Right cardiac atrium (tissue), 5 donors: ENCODE results near the gene AGAP3. TPM values are rescaled to one million over a fixed set of nuclear protein-coding genes. Genes with fewer than 3 reads are reported as not detected.

ENCODE experiments used
- ATAC-seq, 2 donors: fragments of 200-7000 bp; cut with Tn5 transposase; one replicate each; pipeline versions ENCODE4 v1.8.0 to v1.9.1; 2020; ENCODE audit warnings: moderate library complexity in 2 of 2, mild to moderate bottlenecking in 1 of 2
- DNase-seq, 3 donors: peaks; one replicate each; pipeline ENCODE4 v3.0.0-alpha.2; 2020
- H3K27ac ChIP-seq: one replicate; pipeline ENCODE4 v1.5.1; 2013; ENCODE audit warnings: mild to moderate bottlenecking, low read length, control low read depth, moderate library complexity
- H3K27me3 ChIP-seq: one replicate; pipeline ENCODE4 v1.6.1; 2013; ENCODE audit not compliant: control insufficient read depth, insufficient read depth
- H3K4me1 ChIP-seq: one replicate; pipeline ENCODE4 v1.6.1; 2013; ENCODE audit warnings: low read length; ENCODE audit not compliant: control insufficient read depth, insufficient read depth
- H3K4me3 ChIP-seq: one replicate; pipeline ENCODE4 v1.5.1; 2013; ENCODE audit warnings: low read length, control low read depth
- H3K9me3 ChIP-seq: one replicate; pipeline ENCODE4 v1.6.1; 2013; ENCODE audit warnings: low read length; ENCODE audit not compliant: control insufficient read depth
- WGBS: extraction: QIAGEN DNeasy Blood & Tissue Kit; methylation state at CpG from one replicate; pipeline ENCODE4 v1.1.7; 2013; 5-methylcytosine and 5-hydroxymethylcytosine counted together
- intact Hi-C, 4 donors: fragments of 100-400 bp; cut with DNase I; formaldehyde crosslinking; loops; one replicate each; pipeline versions ENCODE4 v1.11.0 to v1.14.0; 2022 to 2023
- polyA plus RNA-seq: library from polyadenylated mRNA; stranded (reverse); fragments of 200-250 nt; gene quantifications from one replicate; pipeline ENCODE4 v1.2.3, GENCODE V29; 2013
- total RNA-seq, 4 donors: library from RNA; stranded (reverse); fragmentation: NEBNext Ultra II Directional; extraction: Animal tissue kit (Norgen Biotek cat#: 25700); gene quantifications; one replicate each; pipeline ENCODE4 v1.2.1, GENCODE V29; 2021
- donor health status: healthy with polysubstance abuse.
- donor health status: DM: no; HTN: yes; CAD: no.
- donor health status: DM: no; HTN: no; CAD: no.
- donor health status: DM: no; HTN: yes; CAD: no; lungs with severe emphysema.
- donor health status: DM: yes; HTN: yes; CAD: no.

AGAP3 gene
- total and polyA plus RNA-seq, 5 donors: 58.3 to 78.8 (median 64.8) TPM

- 76% methylated on average over 30 of the region's 30 CpGs for WGBS
- no peak for ATAC-seq
- Histone ChIP-seq H3K27ac (no peak overlapping the region), H3K9me3 (no peaks in the 10 kb centered on the region), H3K4me1 (no peaks in the 10 kb centered on the region), H3K27me3 (no peaks in the 10 kb centered on the region), H3K4me3 (no peak overlapping the region)
- peak in 1 of 3 donors; percentile 40 for DNase-seq
- intact Hi-C loops: loop anchor here in 2 of 4 donors (2.0 to 10.0 kb wide), 2 partner anchors 183 kb away; no protein-coding TSS in a partner anchor
Observed at GRCh38 chr7:151121380-151122170, 35.3 kb downstream of the AGAP3 start.

- Histone ChIP-seq H3K27ac (no peak overlapping the region), H3K4me3 (no peak overlapping the region), H3K4me1 (no peaks in the 10 kb centered on the region), H3K9me3 (no peaks in the 10 kb centered on the region), H3K27me3 (no peaks in the 10 kb centered on the region)
- DNase-seq: peak in 1 of 3 donors; percentile 69
- ATAC-seq: no peak
- 87% methylated on average over 24 of the region's 24 CpGs for WGBS
- intact Hi-C loops: loop anchor here in 2 of 4 donors (2.0 to 10.0 kb wide), 2 partner anchors 183 kb away; no protein-coding TSS in a partner anchor
Observed at GRCh38 chr7:151122276-151122675, 36.0 kb downstream of the AGAP3 start.

GRCh38 chr7:151122796-151123157 lies 36.5 kb downstream of the AGAP3 start:
- ATAC-seq: no peak
- Histone ChIP-seq H3K4me1 (no peaks in the 10 kb centered on the region), H3K4me3 (no peak overlapping the region), H3K9me3 (no peaks in the 10 kb centered on the region), H3K27me3 (no peaks in the 10 kb centered on the region), H3K27ac (no peak overlapping the region)
- intact Hi-C loops: loop anchor here in 2 of 4 donors (2.0 to 10.0 kb wide), 2 partner anchors 182 kb away; no protein-coding TSS in a partner anchor
- peak in 1 of 3 donors; percentile 52 for DNase-seq
- WGBS: 90% methylated on average over 29 of the region's 29 CpGs

GRCh38 chr7:151123158-151123821 lies 37.0 kb downstream of the AGAP3 start:
- intact Hi-C loops: loop anchor here in 2 of 4 donors (2.0 to 10.0 kb wide), 2 partner anchors 182 kb away; no protein-coding TSS in a partner anchor
- DNase-seq: peak in 2 of 3 donors; percentile 56 to 58
- no peaks in the 10 kb centered on the region for H3K27me3 ChIP-seq
- H3K9me3 ChIP-seq: no peaks in the 10 kb centered on the region
- no peaks in the 10 kb centered on the region for H3K4me1 ChIP-seq
- H3K4me3 ChIP-seq: no peak overlapping the region
- WGBS: 90% methylated on average over 50 of the region's 50 CpGs
- H3K27ac ChIP-seq: no peak overlapping the region
- no peak for ATAC-seq

- 47% methylated on average over 24 of the region's 24 CpGs for WGBS
- no peaks in the 10 kb centered on the region for H3K27me3 ChIP-seq
- ATAC-seq (peak; percentile 69 to 75), DNase-seq (peak; percentile 85 to 90 (median 86))
- no peak overlapping the region for H3K27ac ChIP-seq
- no peak overlapping the region for H3K4me3 ChIP-seq
- intact Hi-C loops: loop anchor here in 3 of 4 donors (1.0 to 10.0 kb wide), 4 partner anchors 48 to 181 kb away; no protein-coding TSS in a partner anchor
- H3K9me3 ChIP-seq: no peaks in the 10 kb centered on the region
- no peaks in the 10 kb centered on the region for H3K4me1 ChIP-seq
Observed at GRCh38 chr7:151123822-151124464, 37.7 kb downstream of the AGAP3 start.

DNA sequence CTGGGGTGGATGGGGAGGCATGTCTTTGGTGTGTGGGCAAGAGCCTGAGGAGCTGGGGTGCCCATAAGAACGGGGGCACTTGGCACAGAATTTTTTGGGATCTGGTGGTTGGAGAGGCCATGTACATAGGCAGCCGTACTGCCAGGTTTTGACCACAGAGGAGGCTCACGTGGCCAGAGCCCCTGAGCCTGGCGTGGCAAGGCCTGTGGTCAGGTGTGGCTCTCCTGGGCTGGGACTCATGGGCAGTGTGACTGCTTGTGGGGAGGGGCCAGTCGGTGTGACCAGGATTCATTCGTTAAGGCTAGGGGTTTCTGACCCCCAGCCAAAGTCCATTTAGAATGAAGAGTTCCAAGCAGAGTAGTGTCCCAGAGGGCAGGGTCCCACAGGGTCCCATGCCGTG lies 38.2 kb downstream of the AGAP3 start:
- peak in 1 of 3 donors; percentile 41 for DNase-seq

DNA sequence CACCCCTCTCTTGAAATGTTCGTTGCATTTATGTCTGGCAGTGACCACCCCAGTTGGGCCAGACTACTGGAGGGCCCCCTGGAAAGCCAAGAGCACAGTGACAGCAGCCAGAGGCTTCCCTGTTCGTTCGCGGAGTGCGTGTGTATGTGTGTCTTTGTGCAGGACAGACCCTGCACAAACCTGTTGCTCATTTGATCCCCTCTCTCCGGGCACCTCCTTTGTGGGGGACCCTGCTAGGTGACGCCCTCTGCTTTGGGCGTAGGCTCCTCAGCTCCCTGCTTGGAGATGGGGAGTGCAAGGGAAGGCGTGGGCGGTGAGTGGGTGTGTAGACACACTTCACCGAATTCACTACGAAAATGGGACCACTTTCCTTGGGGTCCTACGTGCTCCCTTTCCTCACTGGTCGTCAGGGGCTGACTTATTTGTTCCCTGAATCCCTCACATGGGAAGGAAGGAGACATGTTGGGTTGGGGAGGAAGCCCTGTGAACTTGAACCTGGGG lies 38.7 kb downstream of the AGAP3 start:
- intact Hi-C loops: loop anchor here (1.0 to 10.0 kb wide), 4 partner anchors 47 to 180 kb away; no protein-coding TSS in a partner anchor
- H3K9me3 ChIP-seq: no peaks in the 10 kb centered on the region
- DNase-seq (peak in 2 of 3 donors; percentile 39 to 45), ATAC-seq (no peak)
- no peak overlapping the region for H3K27ac ChIP-seq
- WGBS: 82% methylated on average over 14 of the region's 14 CpGs
- no peaks in the 10 kb centered on the region for H3K27me3 ChIP-seq
- H3K4me3 ChIP-seq: no peak overlapping the region
- H3K4me1 ChIP-seq: no peaks in the 10 kb centered on the region

More for the DNA sequence above, 38.2 kb downstream of the AGAP3 start:
- Histone ChIP-seq H3K27ac (no peak overlapping the region), H3K4me3 (no peak overlapping the region), H3K27me3 (no peaks in the 10 kb centered on the region), H3K9me3 (no peaks in the 10 kb centered on the region), H3K4me1 (no peaks in the 10 kb centered on the region)
- intact Hi-C loops: loop anchor here in 3 of 4 donors (1.0 to 10.0 kb wide), 3 partner anchors 48 to 180 kb away; no protein-coding TSS in a partner anchor
- 89% methylated on average over 7 of the region's 7 CpGs for WGBS
- ATAC-seq: no peak

- Histone ChIP-seq H3K9me3 (no peaks in the 10 kb centered on the region), H3K27me3 (no peaks in the 10 kb centered on the region), H3K4me3 (peak overlapping the region; percentile 47), H3K27ac (no peak overlapping the region), H3K4me1 (no peaks in the 10 kb centered on the region)
- 7% methylated on average over 22 of the region's 22 CpGs for WGBS
- peak; percentile 46 to 49 for ATAC-seq
- peak; percentile 61 to 86 (median 82) for DNase-seq
- intact Hi-C loops: loop anchor here in 3 of 4 donors (2.0 to 10.0 kb wide), 3 partner anchors 47 to 179 kb away; no protein-coding TSS in a partner anchor
Observed at GRCh38 chr7:151125470-151125845, 39.2 kb downstream of the AGAP3 start.

GRCh38 chr7:151125846-151126481 lies 39.7 kb downstream of the AGAP3 start:
- ATAC-seq: peak; percentile 18 to 27
- intact Hi-C loops: loop anchor here in 3 of 4 donors (2.0 to 10.0 kb wide), 3 partner anchors 46 to 179 kb away; no protein-coding TSS in a partner anchor
- peak in 2 of 3 donors; percentile 63 to 71 for DNase-seq

More at GRCh38 chr7:151125846-151126481, 39.7 kb downstream of the AGAP3 start:
- no peaks in the 10 kb centered on the region for H3K4me1 ChIP-seq
- H3K27ac ChIP-seq: no peak overlapping the region
- H3K9me3 ChIP-seq: no peaks in the 10 kb centered on the region
- 9% methylated on average over 58 of the region's 58 CpGs for WGBS
- H3K4me3 ChIP-seq: peak overlapping the region; percentile 47
- no peaks in the 10 kb centered on the region for H3K27me3 ChIP-seq
